HCT116 (cell line): ENCODE data around the gene COQ10A. TPM values are rescaled to one million over a fixed set of nuclear protein-coding genes. Genes with fewer than 3 reads are reported as not detected.
"Not testable (repeated sequence)": the region's sequence is repeated elsewhere in the genome, so short reads cannot be mapped to it uniquely, and the experiment has no call there.

Source experiments
- ATAC-seq: fragments of 200-7000 bp; cut with Tn5 transposase; 2 replicates; pipeline ENCODE4 v1.9.1; 2020; ENCODE audit warnings: mild to moderate bottlenecking, moderate library complexity
- BruUV-seq: library from RNA; stranded (reverse); fragments of 400-500 nt; replicated peaks from 2 replicates; lab custom pipeline; 2021; lab: Mats Ljungman, UMichigan
- CTCF ChIA-PET: fragments of 300-600 bp; sonication (Branson Sonifier 250); formaldehyde crosslinking; loops from one replicate; lab custom pipeline; 2021; ENCODE audit warnings: antibody characterized with exemption; lab: Charles Lee
- POLR2A ChIA-PET: fragments of 300-600, 350-600 bp; sonication (Branson Sonifier 250); formaldehyde crosslinking; loops from one replicate; lab custom pipeline; 2021; ENCODE audit warnings: antibody characterized with exemption; lab: Charles Lee
- RAD21 ChIA-PET, 2 experiments: fragments of 300-600 bp; sonication (Branson Sonifier 250); formaldehyde crosslinking; loops; one replicate each; lab custom pipeline; 2023; ENCODE audit warnings: low total read pairs in 2 of 2; ENCODE audit not compliant: uncharacterized antibody in 2 of 2, unreplicated experiment in 2 of 2, low non-redundant PET in 1 of 2; lab: Charles Lee
- DNase-seq: peaks from one replicate; pipeline ENCODE4 v3.0.0-alpha.2; 2010; ENCODE audit warnings: low read depth, low spot score
- H2AFZ ChIP-seq: fragments of 200-600 bp; shearing (Covaris generic), sonication (generic); 2 replicates; pipeline ENCODE4 v1.6.1; 2017; ENCODE audit warnings: low read depth, mixed run types, mixed read lengths, antibody characterized with exemption, low read length; ENCODE audit not compliant: poor library complexity, severe bottlenecking
- H3K27ac ChIP-seq: 2 replicates; pipeline ENCODE4 v1.5.1; 2012; ENCODE audit warnings: low read depth, low read length
- H3K27me3 ChIP-seq: fragments of 200-600 bp; sonication (generic); 2 replicates; pipeline ENCODE4 v1.6.1; 2016; ENCODE audit warnings: mixed run types, low read length, mixed read lengths; ENCODE audit not compliant: insufficient read depth
- H3K36me3 ChIP-seq, 2 experiments: fragments of 200-500 bp in 1 of 2; fragments of 200-600 bp in 1 of 2; sonication (Bioruptor generic) in 1 of 2; sonication (generic) in 1 of 2; 2 replicates each; pipeline versions ENCODE4 v1.5.1 to v1.6.1; 2014 to 2016; ENCODE audit warnings: low read length in 2 of 2, inconsistent platforms in 1 of 2, mixed read lengths in 1 of 2, mixed run types in 1 of 2; ENCODE audit not compliant: insufficient read depth in 2 of 2, control insufficient read depth in 1 of 2
- H3K4me1 ChIP-seq, 2 experiments: fragments of 200-600 bp in 1 of 2; sonication (generic) in 1 of 2; 2 replicates each; pipeline versions ENCODE4 v1.5.1 to v1.6.1; 2012 to 2017; ENCODE audit warnings: low read length in 2 of 2, inconsistent platforms in 1 of 2, mild to moderate bottlenecking in 1 of 2, mixed read lengths in 1 of 2, mixed run types in 1 of 2, moderate library complexity in 1 of 2; ENCODE audit not compliant: insufficient read depth in 2 of 2, control insufficient read depth in 1 of 2
- H3K4me2 ChIP-seq: fragments of 200-600 bp; sonication (generic); 2 replicates; pipeline ENCODE4 v1.6.1; 2017; ENCODE audit warnings: mixed run types, low read length, mixed read lengths
- H3K4me3 ChIP-seq, 2 experiments: fragments of 200-600 bp in 1 of 2; sonication (generic) in 1 of 2; replicated peaks in 1 of 2; 2 replicates each; pipeline ENCODE4 v1.5.1; 2011 to 2016; ENCODE audit warnings: low read length in 2 of 2, control low read depth in 1 of 2, low read depth in 1 of 2, mild to moderate bottlenecking in 1 of 2, mixed read lengths in 1 of 2, mixed run types in 1 of 2
- H3K79me2 ChIP-seq: fragments of 200-600 bp; sonication (generic); 2 replicates; pipeline ENCODE4 v1.6.1; 2017; ENCODE audit warnings: mild to moderate bottlenecking, mixed run types, low read length, moderate library complexity, mixed read lengths; ENCODE audit not compliant: insufficient read depth
- H3K9ac ChIP-seq: fragments of 200-600 bp; sonication (generic); 2 replicates; pipeline ENCODE4 v1.6.1; 2016; ENCODE audit warnings: low read length, mixed read lengths
- H3K9me2 ChIP-seq: fragments of 200-600 bp; sonication (generic), shearing (Covaris generic); 2 replicates; pipeline ENCODE4 v1.6.1; 2017; ENCODE audit warnings: mixed run types, mild to moderate bottlenecking, moderate library complexity; ENCODE audit not compliant: insufficient read depth
- H3K9me3 ChIP-seq, 2 experiments: fragments of 200-500 bp in 1 of 2; fragments of 200-600 bp in 1 of 2; sonication (Bioruptor generic) in 1 of 2; sonication (generic) in 1 of 2; 2 replicates each; pipeline ENCODE4 v1.6.1; 2014 to 2017; ENCODE audit warnings: low read length in 2 of 2, mixed read lengths in 2 of 2, inconsistent platforms in 1 of 2, low read depth in 1 of 2, mild to moderate bottlenecking in 1 of 2, mixed run types in 1 of 2, moderate library complexity in 1 of 2; ENCODE audit not compliant: control insufficient read depth in 1 of 2, insufficient read depth in 1 of 2
- H4K20me1 ChIP-seq: fragments of 200-600 bp; sonication (generic), shearing (Covaris generic); 2 replicates; pipeline ENCODE4 v1.6.1; 2017; ENCODE audit warnings: mixed run types, mild to moderate bottlenecking, moderate library complexity; ENCODE audit not compliant: insufficient read depth
- MAX ChIP-seq: IDR thresholded peaks from 2 replicates; pipeline ENCODE4 v1.6.1; 2012
- RAD21 ChIP-seq: IDR thresholded peaks from 2 replicates; pipeline ENCODE4 v1.6.1; 2012; ENCODE audit warnings: low read depth, mild to moderate bottlenecking
- intact Hi-C: fragments of 100-400 bp; cut with micrococcal nuclease; formaldehyde crosslinking; loops from 2 replicates; pipeline ENCODE4 v1.10.0; 2022
- total RNA-seq: library from RNA; stranded (reverse); gene quantifications from one replicate; pipeline ENCODE4 v1.2.1, GENCODE V29; 2021; ENCODE audit not compliant: unreplicated experiment
- TF ChIP-seq, protein P1 (sequence below): IDR thresholded peaks from 2 replicates; pipeline ENCODE4 v1.6.1; 2012
- TF ChIP-seq, protein P2 (sequence below), 3 experiments: fragments of 200-600 bp in 1 of 3; sonication (generic) in 1 of 3; IDR thresholded peaks in 2 of 3; conservative IDR thresholded peaks in 1 of 3; 2 replicates each; pipeline ENCODE4 v1.5.1; 2012 to 2017; ENCODE audit warnings: low read depth in 2 of 3, low read length in 2 of 3, antibody characterized with exemption in 1 of 3, borderline replicate concordance in 1 of 3, control low read depth in 1 of 3, mild to moderate bottlenecking in 1 of 3, mixed read lengths in 1 of 3, mixed run types in 1 of 3, moderate library complexity in 1 of 3; ENCODE audit not compliant: insufficient read depth in 1 of 3

Gene COQ10A
- total RNA-seq, 1 experiment from 2014 or later = 11.7 TPM

- no peaks in the 10 kb centered on the region for H3K9me3 ChIP-seq
- RAD21 ChIA-PET = no interaction called here
- H3K4me1 ChIP-seq = peaks cover 3 to 15% of the 10 kb centered on the region in 2 experiments; a peak in 3 of 4 replicates
- TF ChIP-seq, protein P1, sequence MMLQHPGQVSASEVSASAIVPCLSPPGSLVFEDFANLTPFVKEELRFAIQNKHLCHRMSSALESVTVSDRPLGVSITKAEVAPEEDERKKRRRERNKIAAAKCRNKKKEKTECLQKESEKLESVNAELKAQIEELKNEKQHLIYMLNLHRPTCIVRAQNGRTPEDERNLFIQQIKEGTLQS = no peak
- TF ChIP-seq RAD21 (peak; percentile 52), MAX (no peak)
- TF ChIP-seq, protein P2, sequence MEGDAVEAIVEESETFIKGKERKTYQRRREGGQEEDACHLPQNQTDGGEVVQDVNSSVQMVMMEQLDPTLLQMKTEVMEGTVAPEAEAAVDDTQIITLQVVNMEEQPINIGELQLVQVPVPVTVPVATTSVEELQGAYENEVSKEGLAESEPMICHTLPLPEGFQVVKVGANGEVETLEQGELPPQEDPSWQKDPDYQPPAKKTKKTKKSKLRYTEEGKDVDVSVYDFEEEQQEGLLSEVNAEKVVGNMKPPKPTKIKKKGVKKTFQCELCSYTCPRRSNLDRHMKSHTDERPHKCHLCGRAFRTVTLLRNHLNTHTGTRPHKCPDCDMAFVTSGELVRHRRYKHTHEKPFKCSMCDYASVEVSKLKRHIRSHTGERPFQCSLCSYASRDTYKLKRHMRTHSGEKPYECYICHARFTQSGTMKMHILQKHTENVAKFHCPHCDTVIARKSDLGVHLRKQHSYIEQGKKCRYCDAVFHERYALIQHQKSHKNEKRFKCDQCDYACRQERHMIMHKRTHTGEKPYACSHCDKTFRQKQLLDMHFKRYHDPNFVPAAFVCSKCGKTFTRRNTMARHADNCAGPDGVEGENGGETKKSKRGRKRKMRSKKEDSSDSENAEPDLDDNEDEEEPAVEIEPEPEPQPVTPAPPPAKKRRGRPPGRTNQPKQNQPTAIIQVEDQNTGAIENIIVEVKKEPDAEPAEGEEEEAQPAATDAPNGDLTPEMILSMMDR (IDR thresholded peaks at IDR 0.05 in 2 of 3, conservative IDR thresholded peaks at IDR 0.05 in 1 of 3; ENCODE audit: borderline replicate concordance in 1 of 3, insufficient read depth in 1 of 3, low read depth in 2 of 3, low read length in 2 of 3) = peak; percentile 56 to 65 (median 60); a peak in 5 of 6 replicates
- no peak overlapping the region for H3K27ac ChIP-seq
- intact Hi-C loops = no loop called here
- no peak overlapping the region for H3K4me3 ChIP-seq
- DNase-seq (no peak), ATAC-seq (peak; percentile 30)
- POLR2A ChIA-PET = no interaction called here
- no peaks in the 10 kb centered on the region for H4K20me1 ChIP-seq
- H3K36me3 ChIP-seq = peaks cover 28 to 51% of the 10 kb centered on the region in 2 experiments
- no peak overlapping the region for H3K4me2 ChIP-seq
- H3K79me2 ChIP-seq = no peaks in the 10 kb centered on the region
- no peak overlapping the region for H2AFZ ChIP-seq
- CTCF ChIA-PET = interaction anchor here (0.8 kb wide), 1 partner anchor 21 kb away, joined by 3 read pairs; no protein-coding TSS in a partner anchor
- no peaks in the 10 kb centered on the region for H3K9me2 ChIP-seq
- no TSS peak for BruUV-seq
- no peak overlapping the region for H3K9ac ChIP-seq
- H3K27me3 ChIP-seq = no peaks in the 10 kb centered on the region
These were observed 4.3 kb downstream of the COQ10A start for GRCh38 chr12:56271031-56271430.

DNA sequence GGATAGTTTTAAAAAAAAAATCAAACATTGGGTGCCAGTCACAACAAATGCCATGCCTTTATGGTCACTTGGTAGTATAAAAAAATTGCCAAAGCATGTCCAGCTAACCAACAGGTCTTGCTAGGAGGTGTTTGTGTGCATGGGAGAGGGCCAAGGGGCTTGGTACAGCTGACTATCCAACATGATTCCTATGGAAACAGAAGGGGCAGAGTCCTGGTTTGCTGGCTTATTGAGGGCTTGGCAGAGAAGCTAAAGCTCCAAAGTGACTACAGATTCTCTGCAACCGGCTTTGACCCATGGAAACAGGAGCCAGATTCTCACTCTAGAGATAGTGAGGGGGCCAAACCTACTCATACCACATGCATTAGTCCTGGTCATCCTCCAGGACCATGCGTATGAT, 5.7 kb downstream of the COQ10A start:
- POLR2A ChIA-PET, RAD21 ChIA-PET, H3K27ac ChIP-seq, H3K27me3 ChIP-seq, intact Hi-C loops, H3K4me2 ChIP-seq, H3K9me2 ChIP-seq, H3K9me3 ChIP-seq, H3K4me1 ChIP-seq, H3K4me3 ChIP-seq, DNase-seq, H2AFZ ChIP-seq, H3K79me2 ChIP-seq, ATAC-seq, H4K20me1 ChIP-seq, CTCF ChIA-PET, H3K9ac ChIP-seq: not testable (repeated sequence)
- peaks cover 32 to 55% of the 10 kb centered on the region in 2 experiments for H3K36me3 ChIP-seq
- BruUV-seq = TSS peak; percentile 62
